DND-41 (cell line): Measurements from ENCODE around the gene ZC3H11A.

Source experiments
- ATAC-seq: fragments of 200-7000 bp; cut with Tn5 transposase; 3 replicates; pipeline ENCODE4 v1.9.1; 2021; ENCODE audit warnings: low read depth; ENCODE audit not compliant: insufficient read depth
- DNase-seq: peaks from one replicate; pipeline ENCODE4 v3.0.0-alpha.2; 2020
- H2AFZ ChIP-seq: 2 replicates; pipeline ENCODE4 v1.6.0; 2012; ENCODE audit warnings: low read depth, low read length
- H3K27ac ChIP-seq: 2 replicates; pipeline ENCODE4 v1.5.1; 2012; ENCODE audit warnings: low read length, inconsistent platforms
- H3K27me3 ChIP-seq: fragments of 200-600 bp; sonication (generic); 2 replicates; pipeline ENCODE4 v1.6.0; 2012; ENCODE audit warnings: low read length, mild to moderate bottlenecking, inconsistent platforms; ENCODE audit not compliant: insufficient read depth, poor library complexity
- H3K36me3 ChIP-seq: 2 replicates; pipeline ENCODE4 v1.5.1; 2012; ENCODE audit warnings: low read length, inconsistent platforms; ENCODE audit not compliant: insufficient read depth
- H3K4me1 ChIP-seq: 2 replicates; pipeline ENCODE4 v1.5.1; 2012; ENCODE audit warnings: mild to moderate bottlenecking, low read length; ENCODE audit not compliant: insufficient read depth
- H3K4me2 ChIP-seq: 2 replicates; pipeline ENCODE4 v1.6.0; 2012; ENCODE audit warnings: mild to moderate bottlenecking, moderate library complexity, low read length, inconsistent platforms; ENCODE audit not compliant: insufficient read depth
- H3K4me3 ChIP-seq, 2 experiments: fragments of 200-600 bp in 1 of 2; shearing (Covaris generic) in 1 of 2; 2 replicates each; pipeline ENCODE4 v1.5.1; 2012 to 2016; ENCODE audit warnings: inconsistent platforms in 2 of 2, low read length in 2 of 2, mild to moderate bottlenecking in 2 of 2, low read depth in 1 of 2, moderate library complexity in 1 of 2
- H3K79me2 ChIP-seq: 2 replicates; pipeline ENCODE4 v1.6.0; 2012; ENCODE audit warnings: low read length, inconsistent platforms; ENCODE audit not compliant: insufficient read depth
- H3K9ac ChIP-seq: 2 replicates; pipeline ENCODE4 v1.6.0; 2012; ENCODE audit warnings: low read depth, mild to moderate bottlenecking, inconsistent platforms, low read length, moderate library complexity
- H3K9me3 ChIP-seq: 2 replicates; pipeline ENCODE4 v1.5.1; 2012; ENCODE audit warnings: low read length, moderate library complexity, mild to moderate bottlenecking, inconsistent platforms; ENCODE audit not compliant: insufficient read depth, severe bottlenecking
- H4K20me1 ChIP-seq: 2 replicates; pipeline ENCODE4 v1.6.0; 2012; ENCODE audit warnings: low read length; ENCODE audit not compliant: insufficient read depth
- CTCF ChIP-seq: IDR thresholded peaks from 2 replicates; pipeline ENCODE4 v1.5.1; 2012; ENCODE audit warnings: borderline replicate concordance, low read length, moderate library complexity, mild to moderate bottlenecking; ENCODE audit not compliant: poor library complexity, severe bottlenecking; ENCODE audit errors: extremely low read depth
- EZH2 ChIP-seq: IDR thresholded peaks from 3 replicates; pipeline ENCODE4 v1.6.1; 2012; ENCODE audit warnings: borderline replicate concordance, low read depth, mild to moderate bottlenecking, moderate library complexity, low read length, inconsistent platforms; ENCODE audit not compliant: severe bottlenecking

ZC3H11A gene

GRCh38 chr1:203799971-203800370 is 4.5 kb downstream of the ZC3H11A start:
- DNase-seq: no peak
- TF ChIP-seq CTCF (no peak), EZH2 (no peak)
- no peak for ATAC-seq
- 0 out of 4 replicates have a peak overlapping the region, but pooled peaks of 1 of the 2 experiments have one; percentile 2 for H3K4me3 ChIP-seq
- peak overlapping the region; percentile 31; the same call in 1 of the 2 replicates for H3K4me2 ChIP-seq
- no peaks in the 10 kb centered on the region for H3K27me3 ChIP-seq
- no peak overlapping the region for H3K9ac ChIP-seq
- H3K36me3 ChIP-seq: peaks cover 71% of the 10 kb centered on the region
- peaks cover 59% of the 10 kb centered on the region for H4K20me1 ChIP-seq
- peaks cover 46% of the 10 kb centered on the region for H3K4me1 ChIP-seq
- H3K79me2 ChIP-seq: peaks cover 94% of the 10 kb centered on the region
- H3K9me3 ChIP-seq: no peaks in the 10 kb centered on the region
- no peak overlapping the region for H3K27ac ChIP-seq
- no peak overlapping the region for H2AFZ ChIP-seq

- no peak overlapping the region for H3K4me2 ChIP-seq
- H3K27me3 ChIP-seq: no peaks in the 10 kb centered on the region
- H3K9ac ChIP-seq: no peak overlapping the region
- no peaks in the 10 kb centered on the region for H3K9me3 ChIP-seq
- peaks cover 97% of the 10 kb centered on the region for H3K79me2 ChIP-seq
- no peak overlapping the region for H3K27ac ChIP-seq
- TF ChIP-seq CTCF: no peak
- TF ChIP-seq EZH2: no peak
- H3K36me3 ChIP-seq: peaks cover 61% of the 10 kb centered on the region
- H4K20me1 ChIP-seq: peaks cover 38% of the 10 kb centered on the region; the same call in 1 of the 2 replicates
- ATAC-seq (no peak), DNase-seq (no peak)
- H3K4me3 ChIP-seq: no peak overlapping the region
- 0 out of 2 replicates have a peak, but pooled peaks cover 2% of the 10 kb centered on the region for H3K4me1 ChIP-seq
- H2AFZ ChIP-seq: no peak overlapping the region
Observed at GRCh38 chr1:203805689-203806088, 10.3 kb downstream of the ZC3H11A start.

GRCh38 chr1:203807196-203807595 is 11.8 kb downstream of the ZC3H11A start:
- Histone ChIP-seq H3K27ac (no peak overlapping the region), H3K9me3 (no peaks in the 10 kb centered on the region), H3K4me3 (no peak overlapping the region), H4K20me1 (peaks cover 34% of the 10 kb centered on the region; the same call in 1 of the 2 replicates), H2AFZ (no peak overlapping the region), H3K4me1 (0 out of 2 replicates have a peak, but pooled peaks cover 2% of the 10 kb centered on the region), H3K4me2 (no peak overlapping the region), H3K27me3 (no peaks in the 10 kb centered on the region), H3K36me3 (peaks cover 63% of the 10 kb centered on the region), H3K79me2 (peaks cover 97% of the 10 kb centered on the region), H3K9ac (no peak overlapping the region)
- ATAC-seq (no peak), DNase-seq (no peak)
- TF ChIP-seq CTCF (no peak), EZH2 (no peak)
